Measurements from ENCODE around the gene STX5.

The STX5 gene

GRCh38 chr11:62789576-62789975 is 42.3 kb downstream of the STX5 start:
- H3K4me1 ChIP-seq (ENCODE audit: control insufficient read depth, low read length) = peaks cover 44% of the 10 kb centered on the region
- H3K9me3 ChIP-seq (ENCODE audit: control insufficient read depth, insufficient read depth, low read length) = no peaks in the 10 kb centered on the region
- H3K27me3 ChIP-seq (ENCODE audit: control insufficient read depth, low read length) = no peaks in the 10 kb centered on the region
- peaks cover 63% of the 10 kb centered on the region for H3K79me2 ChIP-seq (ENCODE audit: control insufficient read depth, low read length)
- peaks cover 74% of the 10 kb centered on the region for H3K36me3 ChIP-seq (ENCODE audit: control insufficient read depth, low read length)
- no peak overlapping the region for H3K27ac ChIP-seq (ENCODE audit: low read depth, low read length)
- no peak overlapping the region for H3K4me3 ChIP-seq (ENCODE audit: low read length)
- no peaks in the 10 kb centered on the region for H3K9me2 ChIP-seq (replicated peaks; ENCODE audit: control insufficient read depth, low read length)
- H3F3A ChIP-seq (ENCODE audit: control insufficient read depth, insufficient read depth) = peaks cover 27% of the 10 kb centered on the region
- peak overlapping the region; percentile 59 for H3K4me2 ChIP-seq (ENCODE audit: low read length)
- no peaks in the 10 kb centered on the region; the same call in 1 of the 2 replicates for H4K20me1 ChIP-seq (ENCODE audit: control insufficient read depth, insufficient read depth, low read depth, low read length)
- no peak for TF ChIP-seq EZH2phosphoT487 (IDR thresholded peaks at IDR 0.05; ENCODE audit: borderline replicate concordance, low read length)
- no peak for TF ChIP-seq CTCF (IDR thresholded peaks at IDR 0.05; ENCODE audit: low read depth, low read length, poor library complexity, severe bottlenecking)

GRCh38 chr11:62788991-62789390 is 42.9 kb downstream of the STX5 start:
- H3K79me2 ChIP-seq (ENCODE audit: control insufficient read depth, low read length) = peaks cover 63% of the 10 kb centered on the region
- peak overlapping the region; percentile 59; the same call in 1 of the 2 replicates for H3K4me2 ChIP-seq (ENCODE audit: low read length)
- H3K4me3 ChIP-seq (ENCODE audit: low read length) = peak overlapping the region; percentile 10; the same call in 1 of the 2 replicates
- H3F3A ChIP-seq (ENCODE audit: control insufficient read depth, insufficient read depth) = peaks cover 28% of the 10 kb centered on the region
- no peaks in the 10 kb centered on the region for H3K9me2 ChIP-seq (replicated peaks; ENCODE audit: control insufficient read depth, low read length)
- no peaks in the 10 kb centered on the region for H3K9me3 ChIP-seq (ENCODE audit: control insufficient read depth, insufficient read depth, low read length)
- H4K20me1 ChIP-seq (ENCODE audit: control insufficient read depth, insufficient read depth, low read depth, low read length) = no peaks in the 10 kb centered on the region; the same call in 1 of the 2 replicates
- H3K36me3 ChIP-seq (ENCODE audit: control insufficient read depth, low read length) = peaks cover 68% of the 10 kb centered on the region
- peaks cover 44% of the 10 kb centered on the region for H3K4me1 ChIP-seq (ENCODE audit: control insufficient read depth, low read length)
- peak overlapping the region; percentile 3; the same call in 1 of the 2 replicates for H3K27ac ChIP-seq (ENCODE audit: low read depth, low read length)
- TF ChIP-seq CTCF (IDR thresholded peaks at IDR 0.05; ENCODE audit: low read depth, low read length, poor library complexity, severe bottlenecking) (no peak), EZH2phosphoT487 (IDR thresholded peaks at IDR 0.05; ENCODE audit: borderline replicate concordance, low read length) (no peak)
- H3K27me3 ChIP-seq (ENCODE audit: control insufficient read depth, low read length) = no peaks in the 10 kb centered on the region

GRCh38 chr11:62787005-62787759 is 44.7 kb downstream of the STX5 start, which contains the start of gene TMEM179B:
TSS of gene TMEM179B (plus strand) at chr11:62787402. CDS start at chr11:62787432, 30 bp downstream.
- Histone ChIP-seq H3K4me1 (ENCODE audit: control insufficient read depth, low read length) (peaks cover 39% of the 10 kb centered on the region), H3K9me2 (replicated peaks; ENCODE audit: control insufficient read depth, low read length) (no peaks in the 10 kb centered on the region), H3K27ac (ENCODE audit: low read depth, low read length) (peak within 1 kb of the TSS; percentile 60), H3K4me2 (ENCODE audit: low read length) (peak within 1 kb of the TSS; percentile 59), H3K79me2 (ENCODE audit: control insufficient read depth, low read length) (peaks cover 58% of the 10 kb centered on the region), H3K9me3 (ENCODE audit: control insufficient read depth, insufficient read depth, low read length) (no peaks in the 10 kb centered on the region), H3K27me3 (ENCODE audit: control insufficient read depth, low read length) (no peaks in the 10 kb centered on the region), H3K4me3 (ENCODE audit: low read length) (peak within 1 kb of the TSS; percentile 83), H3K36me3 (ENCODE audit: control insufficient read depth, low read length) (peaks cover 64% of the 10 kb centered on the region), H3F3A (ENCODE audit: control insufficient read depth, insufficient read depth) (peaks cover 20% of the 10 kb centered on the region), H4K20me1 (ENCODE audit: control insufficient read depth, insufficient read depth, low read depth, low read length) (no peaks in the 10 kb centered on the region; the same call in 1 of the 2 replicates)
- no peak for TF ChIP-seq CTCF (IDR thresholded peaks at IDR 0.05; ENCODE audit: low read depth, low read length, poor library complexity, severe bottlenecking)
- TF ChIP-seq EZH2phosphoT487 (IDR thresholded peaks at IDR 0.05; ENCODE audit: borderline replicate concordance, low read length) = no peak
